Activated CD8-positive, alpha-beta T cell treated with anti-CD3 and anti-CD28 coated beads for 36 hours (primary cell): Measurements from ENCODE around the gene DGAT2. TPM values are rescaled to one million over a fixed set of nuclear protein-coding genes. Genes with fewer than 3 reads are reported as not detected.

Source experiments
- ATAC-seq: fragments of 200-7000 bp; cut with Tn5 transposase; one replicate; pipeline ENCODE4 v1.10.0; 2021; ENCODE audit warnings: mild to moderate bottlenecking, moderate library complexity
- CTCF ChIA-PET: fragments of 350-600 bp; sonication (Branson Sonifier 250); formaldehyde crosslinking; loops from one replicate; lab custom pipeline; 2021; ENCODE audit warnings: antibody characterized with exemption; lab: Charles Lee
- POLR2A ChIA-PET: fragments of 350-600 bp; sonication (Branson Sonifier 250); formaldehyde crosslinking; loops from one replicate; lab custom pipeline; 2021; ENCODE audit warnings: antibody characterized with exemption; lab: Charles Lee
- DNase-seq: peaks from one replicate; pipeline ENCODE4 v3.0.0-alpha.2; 2020
- H3K27ac Mint-ChIP-seq: one replicate; pipeline ENCODE4 v1.8.0; 2021; ENCODE audit warnings: mild to moderate bottlenecking, mixed read lengths
- H3K27me3 Mint-ChIP-seq: one replicate; pipeline ENCODE4 v1.8.0; 2021; ENCODE audit warnings: mixed read lengths
- H3K36me3 Mint-ChIP-seq: one replicate; pipeline ENCODE4 v1.8.0; 2021; ENCODE audit warnings: low read depth, mixed read lengths
- H3K4me1 Mint-ChIP-seq: one replicate; pipeline ENCODE4 v1.8.0; 2021; ENCODE audit warnings: low read depth, mixed read lengths
- H3K4me3 Mint-ChIP-seq: one replicate; pipeline ENCODE4 v1.8.0; 2021; ENCODE audit warnings: mild to moderate bottlenecking, moderate library complexity, mixed read lengths
- H3K9me3 Mint-ChIP-seq: one replicate; pipeline ENCODE4 v1.8.0; 2021; ENCODE audit warnings: mixed read lengths
- intact Hi-C: fragments of 100-400 bp; cut with micrococcal nuclease; formaldehyde crosslinking; loops from one replicate; pipeline ENCODE4 v1.10.0; 2022
- total RNA-seq, 2 experiments: library from RNA; stranded (reverse); gene quantifications; one replicate each; pipeline ENCODE4 v1.2.3, GENCODE V29; 2021
- TF ChIP-seq, protein P1 (sequence below): fragments of 200-600 bp; IDR thresholded peaks from one replicate; pipeline ENCODE4 v1.8.0; 2022; ENCODE audit warnings: antibody characterized with exemption, mild to moderate bottlenecking

Gene DGAT2
- total RNA-seq, 2 experiments from 2014 or later, result 1.7 to 1.8 TPM

DNA sequence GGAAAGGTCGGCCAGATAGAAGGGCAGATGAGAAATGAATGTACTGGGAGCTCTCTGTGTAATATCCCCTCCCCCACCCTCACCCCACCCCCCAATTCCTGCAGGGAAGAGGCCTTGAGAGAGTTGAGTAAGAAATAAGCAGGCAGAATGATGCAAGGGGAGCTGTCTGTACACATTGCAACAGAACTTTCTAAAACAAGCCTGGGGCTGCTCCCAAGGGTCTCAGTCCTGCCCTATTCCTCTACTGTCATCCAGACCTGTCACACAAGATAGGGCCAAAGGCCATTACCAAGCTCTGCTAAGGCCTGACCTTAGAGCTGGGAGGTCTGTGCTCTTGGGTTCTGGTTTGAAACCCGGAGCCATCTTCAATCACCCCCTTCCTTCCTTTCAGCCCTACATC, 5.7 kb upstream of the DGAT2 start:
- no peak for ATAC-seq
- peaks cover 16% of the 10 kb centered on the region for H3K4me1 Mint-ChIP-seq
- POLR2A ChIA-PET, result no interaction called here
- H3K4me3 Mint-ChIP-seq, result no peak overlapping the region
- H3K9me3 Mint-ChIP-seq, result no peaks in the 10 kb centered on the region
- TF ChIP-seq, protein P1, sequence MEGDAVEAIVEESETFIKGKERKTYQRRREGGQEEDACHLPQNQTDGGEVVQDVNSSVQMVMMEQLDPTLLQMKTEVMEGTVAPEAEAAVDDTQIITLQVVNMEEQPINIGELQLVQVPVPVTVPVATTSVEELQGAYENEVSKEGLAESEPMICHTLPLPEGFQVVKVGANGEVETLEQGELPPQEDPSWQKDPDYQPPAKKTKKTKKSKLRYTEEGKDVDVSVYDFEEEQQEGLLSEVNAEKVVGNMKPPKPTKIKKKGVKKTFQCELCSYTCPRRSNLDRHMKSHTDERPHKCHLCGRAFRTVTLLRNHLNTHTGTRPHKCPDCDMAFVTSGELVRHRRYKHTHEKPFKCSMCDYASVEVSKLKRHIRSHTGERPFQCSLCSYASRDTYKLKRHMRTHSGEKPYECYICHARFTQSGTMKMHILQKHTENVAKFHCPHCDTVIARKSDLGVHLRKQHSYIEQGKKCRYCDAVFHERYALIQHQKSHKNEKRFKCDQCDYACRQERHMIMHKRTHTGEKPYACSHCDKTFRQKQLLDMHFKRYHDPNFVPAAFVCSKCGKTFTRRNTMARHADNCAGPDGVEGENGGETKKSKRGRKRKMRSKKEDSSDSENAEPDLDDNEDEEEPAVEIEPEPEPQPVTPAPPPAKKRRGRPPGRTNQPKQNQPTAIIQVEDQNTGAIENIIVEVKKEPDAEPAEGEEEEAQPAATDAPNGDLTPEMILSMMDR, result no peak
- H3K36me3 Mint-ChIP-seq, result no peaks in the 10 kb centered on the region
- CTCF ChIA-PET, result no interaction called here
- intact Hi-C loops, result no loop called here
- DNase-seq, result no peak
- H3K27ac Mint-ChIP-seq, result no peak overlapping the region
- H3K27me3 Mint-ChIP-seq, result peaks cover 4% of the 10 kb centered on the region

DNA sequence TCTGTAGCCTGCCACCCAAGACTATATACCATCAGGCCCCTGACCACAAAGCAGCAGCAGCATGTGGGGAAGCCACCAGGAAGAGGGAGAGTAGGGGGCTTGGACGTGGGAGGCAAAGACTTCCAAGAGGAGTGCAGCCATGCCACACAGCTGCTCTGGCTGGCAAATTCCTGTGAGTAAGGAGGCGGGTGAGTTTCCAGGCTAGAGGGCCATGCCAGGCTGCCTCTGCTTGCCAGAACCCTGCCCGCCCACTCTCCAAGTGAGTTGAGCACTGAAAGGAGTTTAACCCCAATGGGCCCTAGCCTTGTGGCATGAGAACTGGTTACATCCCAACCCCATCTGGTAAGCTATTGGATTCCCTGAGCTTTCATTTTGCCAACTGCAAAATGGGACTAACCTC, 4.7 kb upstream of the DGAT2 start:
- Mint-ChIP-seq H3K9me3 (no peaks in the 10 kb centered on the region), H3K36me3 (no peaks in the 10 kb centered on the region), H3K27me3 (peaks cover 4% of the 10 kb centered on the region), H3K27ac (no peak overlapping the region), H3K4me1 (peaks cover 21% of the 10 kb centered on the region), H3K4me3 (no peak overlapping the region)
- intact Hi-C loops, result no loop called here
- TF ChIP-seq, protein P1, result no peak
- ATAC-seq (no peak), DNase-seq (no peak)
- CTCF ChIA-PET, result no interaction called here
- POLR2A ChIA-PET, result interaction anchor here (0.7 kb wide), 1 partner anchor 101 kb away, joined by 3 read pairs; no protein-coding TSS in a partner anchor

GRCh38 chr11:75765116-75765515, 3.5 kb upstream of the DGAT2 start:
- TF ChIP-seq, protein P1, result no peak
- POLR2A ChIA-PET, result no interaction called here

DNA sequence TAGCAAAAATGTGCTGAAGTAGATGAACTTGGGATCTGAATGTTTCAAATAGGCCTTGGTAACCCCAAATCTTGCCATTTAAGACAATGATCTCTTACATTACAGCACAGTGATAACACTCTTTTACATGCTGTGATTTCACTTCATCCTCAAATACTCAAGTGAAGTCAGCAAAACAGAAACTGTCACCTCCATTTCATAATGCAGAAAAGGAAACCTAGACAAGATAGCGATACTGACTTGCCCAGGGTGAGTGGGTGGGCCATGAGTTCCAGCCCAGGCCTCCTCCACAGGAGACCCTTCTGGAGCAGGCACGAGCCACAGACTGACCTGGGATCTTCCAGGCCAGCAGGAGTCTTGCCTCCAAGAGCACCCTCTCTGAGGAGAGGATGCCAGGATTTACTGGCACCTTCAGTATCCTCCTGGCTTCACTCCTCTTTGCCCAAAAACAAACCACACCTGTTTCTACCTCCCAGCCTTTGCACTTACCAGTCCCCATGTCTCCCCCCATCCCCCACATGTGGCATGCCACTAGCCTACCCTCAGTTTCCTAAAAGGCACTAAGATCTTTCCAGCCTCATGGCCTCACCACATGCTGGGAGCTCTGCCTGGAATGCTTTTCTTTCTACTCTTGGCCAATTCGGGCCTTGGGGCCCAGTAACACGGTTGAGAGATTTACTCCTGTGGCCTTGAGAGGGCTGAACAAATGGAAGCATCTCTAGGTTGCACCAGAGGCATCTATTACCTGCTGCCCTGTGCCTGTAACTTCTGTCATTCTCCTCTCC, 1.9 kb upstream of the DGAT2 start:
- Mint-ChIP-seq H3K4me1 (peaks cover 25% of the 10 kb centered on the region), H3K9me3 (no peaks in the 10 kb centered on the region), H3K27me3 (peaks cover 21% of the 10 kb centered on the region), H3K4me3 (no peak overlapping the region), H3K36me3 (no peaks in the 10 kb centered on the region), H3K27ac (no peak overlapping the region)
- CTCF ChIA-PET, result no interaction called here
- intact Hi-C loops, result no loop called here
- TF ChIP-seq, protein P1, result no peak
- POLR2A ChIA-PET, result no interaction called here
- peak; percentile 32 for DNase-seq
- ATAC-seq, result peak; percentile 27

More at GRCh38 chr11:75765116-75765515, 3.5 kb upstream of the DGAT2 start:
- Mint-ChIP-seq H3K27me3 (peaks cover 14% of the 10 kb centered on the region), H3K9me3 (no peaks in the 10 kb centered on the region), H3K4me3 (no peak overlapping the region), H3K27ac (no peak overlapping the region), H3K4me1 (peaks cover 25% of the 10 kb centered on the region), H3K36me3 (no peaks in the 10 kb centered on the region)
- CTCF ChIA-PET, result interaction anchor here (0.7 kb wide), 1 partner anchor 37 kb away, joined by 3 read pairs; no protein-coding TSS in a partner anchor
- ATAC-seq (no peak), DNase-seq (no peak)
- intact Hi-C loops, result no loop called here

- DNase-seq, result no peak
- POLR2A ChIA-PET, result no interaction called here
- no peaks in the 10 kb centered on the region for H3K9me3 Mint-ChIP-seq
- TF ChIP-seq, protein P1, result no peak
- no peak overlapping the region for H3K4me3 Mint-ChIP-seq
- peaks cover 25% of the 10 kb centered on the region for H3K4me1 Mint-ChIP-seq
- CTCF ChIA-PET, result no interaction called here
- no peak for ATAC-seq
- no peak overlapping the region for H3K27ac Mint-ChIP-seq
- peaks cover 21% of the 10 kb centered on the region for H3K27me3 Mint-ChIP-seq
- H3K36me3 Mint-ChIP-seq, result no peaks in the 10 kb centered on the region
- intact Hi-C loops, result no loop called here
These were observed 1.4 kb upstream of the DGAT2 start for GRCh38 chr11:75767228-75767572.
